ENCODE results near the gene SIPA1.

DNA sequence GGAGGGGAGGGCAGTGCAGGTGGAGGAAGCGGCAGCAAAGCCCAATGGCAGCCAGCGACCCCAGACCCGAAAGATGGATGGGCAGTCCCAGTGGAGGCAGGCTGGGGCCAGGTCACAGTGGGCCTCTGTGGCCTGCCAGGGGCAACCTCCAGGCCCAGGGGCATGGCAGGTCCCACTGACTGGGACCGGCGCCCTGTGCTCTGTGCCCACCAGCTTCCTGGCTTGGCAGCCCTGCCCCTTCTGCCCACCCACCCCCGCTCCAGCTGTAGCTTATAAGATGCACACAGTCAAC is 38.0 kb upstream of the SIPA1 start:
- TF ChIP-seq POLR2A (IDR thresholded peaks at IDR 0.05): no peak
- TF ChIP-seq CTCF (IDR thresholded peaks at IDR 0.05): no peak

Measured in Peyer's patch (tissue), 4 donors.